SIG-M5 (cell line): ENCODE measurements around the gene AS3MT.
"Not testable (repeated sequence)": the region's sequence is repeated elsewhere in the genome, so short reads cannot be mapped to it uniquely, and the experiment has no call there.

Experiments
- DNase-seq: peaks from one replicate; lab custom pipeline; 2025; lab: John Stamatoyannopoulos, UW

Gene AS3MT

GRCh38 chr10:102919992-102920739, 50.9 kb downstream of the AS3MT start:
- DNase-seq = no peak

- no peak for DNase-seq
Observed at GRCh38 chr10:102923601-102924000, 54.3 kb downstream of the AS3MT start.

- DNase-seq = no peak
Observed at GRCh38 chr10:102926842-102927241, 57.6 kb downstream of the AS3MT start.

GRCh38 chr10:102927311-102928010, 58.2 kb downstream of the AS3MT start:
- peak; percentile 6 for DNase-seq

GRCh38 chr10:102928442-102928841, 59.2 kb downstream of the AS3MT start:
- DNase-seq = not testable (repeated sequence)

GRCh38 chr10:102930720-102931119, 61.5 kb downstream of the AS3MT start:
- no peak for DNase-seq

- no peak for DNase-seq
Observed at GRCh38 chr10:102931643-102932042, 62.4 kb downstream of the AS3MT start.

GRCh38 chr10:102935505-102935904, 66.2 kb downstream of the AS3MT start:
- DNase-seq = no peak

- DNase-seq = no peak
Observed at GRCh38 chr10:102935939-102936605, 66.8 kb downstream of the AS3MT start.

- DNase-seq = no peak
Observed at GRCh38 chr10:102941401-102941800, 72.1 kb downstream of the AS3MT start.

- no peak for DNase-seq
Observed at GRCh38 chr10:102945449-102945848, 76.2 kb downstream of the AS3MT start.

- no peak for DNase-seq
Observed at GRCh38 chr10:102945962-102946361, 76.7 kb downstream of the AS3MT start.

- no peak for DNase-seq
Observed at GRCh38 chr10:102946992-102947391, 77.7 kb downstream of the AS3MT start.

GRCh38 chr10:102948176-102948575, 78.9 kb downstream of the AS3MT start:
- DNase-seq = no peak

- no peak for DNase-seq
Observed at GRCh38 chr10:102948786-102949185, 79.5 kb downstream of the AS3MT start.

- DNase-seq = no peak
Observed at GRCh38 chr10:102949916-102950315, 80.6 kb downstream of the AS3MT start.

GRCh38 chr10:102951316-102951715, 82.0 kb downstream of the AS3MT start:
- DNase-seq = no peak
